C4-2B (cell line): ENCODE data around the gene STH.

Experiments
- CTCF ChIP-seq: fragments of 450-650 bp; conservative IDR thresholded peaks from 2 replicates; pipeline ENCODE4 v1.5.1; 2017; ENCODE audit warnings: mild to moderate bottlenecking
- ZFX ChIP-seq: fragments of 450-650 bp; IDR thresholded peaks from 2 replicates; pipeline ENCODE4 v1.6.1; 2017

GRCh38 chr17:45985447-45985846 lies 13.6 kb upstream of the STH start:
- no peak for TF ChIP-seq CTCF
- TF ChIP-seq ZFX: no peak
